ENCODE measurements around the gene CISH. TPM values are rescaled to one million over a fixed set of nuclear protein-coding genes. Genes with fewer than 3 reads are reported as not detected.

CISH gene
- total RNA-seq, 1 experiment from 2014 or later: 2.7 TPM

- H2AFZ ChIP-seq: no peak overlapping the region
- no peak for TF ChIP-seq CTCF (conservative IDR thresholded peaks at IDR 0.05)
- TF ChIP-seq EZH2 (IDR thresholded peaks at IDR 0.05; ENCODE audit: low read depth): no peak
- peaks cover 13% of the 10 kb centered on the region; the same call in 1 of the 2 replicates for H3F3A ChIP-seq (ENCODE audit: insufficient read depth, low read depth)
- no peaks in the 10 kb centered on the region for H3K36me3 ChIP-seq (ENCODE audit: low read depth)
- BruUV-seq (replicated peaks): no TSS peak
- H3K9me2 ChIP-seq (ENCODE audit: insufficient read depth): no peaks in the 10 kb centered on the region
- no peak overlapping the region for H3K4me3 ChIP-seq
- ChIA-PET CTCF (interaction anchor here (0.6 to 0.9 kb wide), 3 partner anchors 12 to 72 kb away, joined by 3 read pairs; partner anchors contain the start of gene DOCK3), POLR2A (ENCODE audit: unreplicated experiment) (interaction anchor here (0.7 to 0.9 kb wide), 2 partner anchors 11 to 252 kb away, joined by 3 to 21 read pairs; partner anchors contain the start of genes CYB561D2 and NPRL2)
- no peaks in the 10 kb centered on the region for H3K27me3 ChIP-seq (ENCODE audit: insufficient read depth, low read depth)
- H3K4me2 ChIP-seq: peak overlapping the region; percentile 42; the same call in 1 of the 2 replicates
- no peaks in the 10 kb centered on the region for H3K9me3 ChIP-seq (ENCODE audit: insufficient read depth, low read depth)
- no peak overlapping the region for H3K27ac ChIP-seq
- DNase-seq: peak; percentile 43 to 67
- peaks cover 50% of the 10 kb centered on the region for H3K4me1 ChIP-seq (replicated peaks; ENCODE audit: insufficient read depth)
- intact Hi-C loops (cut with micrococcal nuclease; ENCODE audit: unreplicated experiment): no loop called here
- no peaks in the 10 kb centered on the region for H4K20me1 ChIP-seq (ENCODE audit: insufficient read depth)
- H3K79me2 ChIP-seq (ENCODE audit: low read depth): no peaks in the 10 kb centered on the region
Observed at GRCh38 chr3:50602595-50603191, 8.9 kb downstream of the CISH start.

- Histone ChIP-seq H3K36me3 (ENCODE audit: low read depth) (no peaks in the 10 kb centered on the region), H3K27me3 (ENCODE audit: insufficient read depth, low read depth) (no peaks in the 10 kb centered on the region), H3F3A (ENCODE audit: insufficient read depth, low read depth) (peaks cover 13% of the 10 kb centered on the region; the same call in 1 of the 2 replicates), H3K4me1 (replicated peaks; ENCODE audit: insufficient read depth) (peaks cover 38% of the 10 kb centered on the region), H3K4me3 (no peak overlapping the region), H3K79me2 (ENCODE audit: low read depth) (no peaks in the 10 kb centered on the region), H3K9me2 (ENCODE audit: insufficient read depth) (no peaks in the 10 kb centered on the region), H3K4me2 (peak overlapping the region; percentile 70), H3K9me3 (ENCODE audit: insufficient read depth, low read depth) (no peaks in the 10 kb centered on the region), H3K27ac (peak overlapping the region; percentile 39; the same call in 1 of the 2 replicates), H2AFZ (no peak overlapping the region), H4K20me1 (ENCODE audit: insufficient read depth) (no peaks in the 10 kb centered on the region)
- BruUV-seq (replicated peaks): no TSS peak
- TF ChIP-seq CTCF (conservative IDR thresholded peaks at IDR 0.05): no peak
- no peak for TF ChIP-seq EZH2 (IDR thresholded peaks at IDR 0.05; ENCODE audit: low read depth)
- DNase-seq: peak; percentile 76 to 81
- ChIA-PET CTCF (interaction anchor here (0.6 kb wide), 2 partner anchors 12 to 32 kb away, joined by 3 to 4 read pairs; partner anchors contain the start of gene HEMK1), POLR2A (ENCODE audit: unreplicated experiment) (interaction anchor here (0.6 to 1.0 kb wide), 3 partner anchors 22 to 899 kb away, joined by 7 to 31 read pairs (median 9); partner anchors contain the start of gene DCAF1)
- intact Hi-C loops (cut with micrococcal nuclease; ENCODE audit: unreplicated experiment): no loop called here
Observed at GRCh38 chr3:50600841-50601591, 10.6 kb downstream of the CISH start.

GRCh38 chr3:50600141-50600753 lies 11.3 kb downstream of the CISH start:
- ChIA-PET CTCF (no interaction called here), POLR2A (ENCODE audit: unreplicated experiment) (interaction anchor here (0.6 kb wide), 1 partner anchor 891 kb away, joined by 31 read pairs; no protein-coding TSS in a partner anchor)
- no TSS peak for BruUV-seq (replicated peaks)
- Histone ChIP-seq H3K36me3 (ENCODE audit: low read depth) (no peaks in the 10 kb centered on the region), H3K4me2 (0 out of 2 replicates have a peak overlapping the region, but pooled peaks have one; percentile 16), H3K27ac (no peak overlapping the region), H3K9me2 (ENCODE audit: insufficient read depth) (no peaks in the 10 kb centered on the region), H3K79me2 (ENCODE audit: low read depth) (no peaks in the 10 kb centered on the region), H2AFZ (no peak overlapping the region), H3K4me1 (replicated peaks; ENCODE audit: insufficient read depth) (peaks cover 30% of the 10 kb centered on the region), H3F3A (ENCODE audit: insufficient read depth, low read depth) (peaks cover 6% of the 10 kb centered on the region; the same call in 1 of the 2 replicates), H4K20me1 (ENCODE audit: insufficient read depth) (no peaks in the 10 kb centered on the region), H3K9me3 (ENCODE audit: insufficient read depth, low read depth) (no peaks in the 10 kb centered on the region), H3K27me3 (ENCODE audit: insufficient read depth, low read depth) (no peaks in the 10 kb centered on the region), H3K4me3 (no peak overlapping the region)
- no peak for DNase-seq
- TF ChIP-seq CTCF (conservative IDR thresholded peaks at IDR 0.05) (no peak), EZH2 (IDR thresholded peaks at IDR 0.05; ENCODE audit: low read depth) (no peak)
- intact Hi-C loops (cut with micrococcal nuclease; ENCODE audit: unreplicated experiment): no loop called here
